Activated T-cell treated with anti-CD3 and anti-CD28 coated beads, Interleukin-2, amount 50 U/mL, for 4 hours (primary cell): ENCODE measurements around the gene GDF2. TPM values are rescaled to one million over a fixed set of nuclear protein-coding genes. Genes with fewer than 3 reads are reported as not detected.

Source experiments
- ATAC-seq, 2 donors: fragments of 200-7000 bp; cut with Tn5 transposase; one replicate each; pipeline ENCODE4 v1.10.0; 2021
- DNase-seq: peaks from one replicate; pipeline ENCODE4 v3.0.0-alpha.2; 2020
- H3K27me3 Mint-ChIP-seq: one replicate; pipeline ENCODE4 v1.8.0; 2021; ENCODE audit warnings: low read depth, mixed read lengths
- H3K36me3 Mint-ChIP-seq: one replicate; pipeline ENCODE4 v1.8.0; 2022; ENCODE audit warnings: mixed read lengths; ENCODE audit not compliant: insufficient read depth
- H3K4me1 Mint-ChIP-seq: one replicate; pipeline ENCODE4 v1.8.0; 2021; ENCODE audit warnings: low read depth, mixed read lengths
- H3K4me3 Mint-ChIP-seq: one replicate; pipeline ENCODE4 v1.8.0; 2021; ENCODE audit warnings: mild to moderate bottlenecking, moderate library complexity, mixed read lengths
- H3K9me3 Mint-ChIP-seq: one replicate; pipeline ENCODE4 v1.8.0; 2021; ENCODE audit warnings: mixed read lengths
- total RNA-seq, 3 donors: library from RNA; stranded (reverse); gene quantifications; one replicate each; pipeline ENCODE4 v1.2.1, GENCODE V29; 2021

Gene GDF2
- total RNA-seq, 3 donors from 2014 or later = not detected

- DNase-seq (no peak), ATAC-seq (peak; percentile 19 to 23)
- Mint-ChIP-seq H3K4me1 (peaks cover 25% of the 10 kb centered on the region), H3K9me3 (no peaks in the 10 kb centered on the region), H3K4me3 (no peak overlapping the region), H3K36me3 (no peaks in the 10 kb centered on the region), H3K27me3 (no peaks in the 10 kb centered on the region)
Observed at GRCh38 chr10:47286591-47287315, 35.5 kb upstream of the GDF2 start.

GRCh38 chr10:47287365-47287802, 34.9 kb upstream of the GDF2 start:
- no peaks in the 10 kb centered on the region for H3K9me3 Mint-ChIP-seq
- DNase-seq (no peak), ATAC-seq (no peak)
- H3K4me1 Mint-ChIP-seq = peaks cover 25% of the 10 kb centered on the region
- no peak overlapping the region for H3K4me3 Mint-ChIP-seq
- H3K27me3 Mint-ChIP-seq = no peaks in the 10 kb centered on the region
- H3K36me3 Mint-ChIP-seq = no peaks in the 10 kb centered on the region

- no peaks in the 10 kb centered on the region for H3K36me3 Mint-ChIP-seq
- peaks cover 25% of the 10 kb centered on the region for H3K4me1 Mint-ChIP-seq
- H3K9me3 Mint-ChIP-seq = no peaks in the 10 kb centered on the region
- H3K27me3 Mint-ChIP-seq = no peaks in the 10 kb centered on the region
- ATAC-seq = no peak
- no peak for DNase-seq
- no peak overlapping the region for H3K4me3 Mint-ChIP-seq
Observed at GRCh38 chr10:47287805-47288204, 34.4 kb upstream of the GDF2 start.

- Mint-ChIP-seq H3K27me3 (no peaks in the 10 kb centered on the region), H3K4me3 (no peak overlapping the region), H3K36me3 (no peaks in the 10 kb centered on the region), H3K4me1 (peaks cover 25% of the 10 kb centered on the region), H3K9me3 (no peaks in the 10 kb centered on the region)
- no peak for DNase-seq
- ATAC-seq = no peak
Observed at GRCh38 chr10:47288236-47288635, 34.0 kb upstream of the GDF2 start.

GRCh38 chr10:47288916-47289495, 33.2 kb upstream of the GDF2 start:
- H3K9me3 Mint-ChIP-seq = no peaks in the 10 kb centered on the region
- H3K4me1 Mint-ChIP-seq = peaks cover 25% of the 10 kb centered on the region
- H3K4me3 Mint-ChIP-seq = no peak overlapping the region
- H3K27me3 Mint-ChIP-seq = peaks cover 4% of the 10 kb centered on the region
- DNase-seq (no peak), ATAC-seq (no peak)
- no peaks in the 10 kb centered on the region for H3K36me3 Mint-ChIP-seq

- no peak for DNase-seq
- H3K36me3 Mint-ChIP-seq = no peaks in the 10 kb centered on the region
- H3K9me3 Mint-ChIP-seq = no peaks in the 10 kb centered on the region
- no peak overlapping the region for H3K4me3 Mint-ChIP-seq
- H3K4me1 Mint-ChIP-seq = peaks cover 22% of the 10 kb centered on the region
- H3K27me3 Mint-ChIP-seq = peaks cover 4% of the 10 kb centered on the region
- ATAC-seq = no peak
Observed at GRCh38 chr10:47289921-47290320, 32.3 kb upstream of the GDF2 start.

GRCh38 chr10:47290338-47290737, 31.9 kb upstream of the GDF2 start:
- DNase-seq (no peak), ATAC-seq (no peak)
- H3K4me3 Mint-ChIP-seq = no peak overlapping the region
- H3K27me3 Mint-ChIP-seq = peaks cover 4% of the 10 kb centered on the region
- no peaks in the 10 kb centered on the region for H3K36me3 Mint-ChIP-seq
- H3K4me1 Mint-ChIP-seq = peaks cover 18% of the 10 kb centered on the region
- no peaks in the 10 kb centered on the region for H3K9me3 Mint-ChIP-seq

GRCh38 chr10:47291682-47292081, 30.6 kb upstream of the GDF2 start:
- peaks cover 4% of the 10 kb centered on the region for H3K4me1 Mint-ChIP-seq
- peaks cover 4% of the 10 kb centered on the region for H3K27me3 Mint-ChIP-seq
- H3K9me3 Mint-ChIP-seq = no peaks in the 10 kb centered on the region
- H3K36me3 Mint-ChIP-seq = no peaks in the 10 kb centered on the region
- DNase-seq (no peak), ATAC-seq (no peak)
- no peak overlapping the region for H3K4me3 Mint-ChIP-seq

GRCh38 chr10:47294057-47294456, 28.2 kb upstream of the GDF2 start:
- Mint-ChIP-seq H3K4me3 (no peak overlapping the region), H3K27me3 (peaks cover 4% of the 10 kb centered on the region), H3K4me1 (no peaks in the 10 kb centered on the region), H3K9me3 (no peaks in the 10 kb centered on the region), H3K36me3 (no peaks in the 10 kb centered on the region)
- ATAC-seq = no peak
- no peak for DNase-seq

- H3K4me1 Mint-ChIP-seq = no peaks in the 10 kb centered on the region
Observed at GRCh38 chr10:47294501-47294900, 27.8 kb upstream of the GDF2 start.

GRCh38 chr10:47295411-47295810, 26.8 kb upstream of the GDF2 start:
- ATAC-seq = no peak
- Mint-ChIP-seq H3K4me3 (no peak overlapping the region), H3K36me3 (no peaks in the 10 kb centered on the region), H3K27me3 (peaks cover 9% of the 10 kb centered on the region), H3K4me1 (peaks cover 2% of the 10 kb centered on the region), H3K9me3 (no peaks in the 10 kb centered on the region)
- DNase-seq = no peak

More at GRCh38 chr10:47294501-47294900, 27.8 kb upstream of the GDF2 start:
- Mint-ChIP-seq H3K27me3 (peaks cover 6% of the 10 kb centered on the region), H3K9me3 (no peaks in the 10 kb centered on the region), H3K4me3 (no peak overlapping the region), H3K36me3 (no peaks in the 10 kb centered on the region)
- ATAC-seq = no peak
- no peak for DNase-seq

- DNase-seq (no peak), ATAC-seq (no peak)
- Mint-ChIP-seq H3K9me3 (no peaks in the 10 kb centered on the region), H3K27me3 (peaks cover 13% of the 10 kb centered on the region), H3K4me1 (peaks cover 4% of the 10 kb centered on the region), H3K4me3 (no peak overlapping the region), H3K36me3 (no peaks in the 10 kb centered on the region)
Observed at GRCh38 chr10:47296156-47296894, 25.9 kb upstream of the GDF2 start.

GRCh38 chr10:47296941-47297340, 25.3 kb upstream of the GDF2 start:
- H3K27me3 Mint-ChIP-seq = peaks cover 13% of the 10 kb centered on the region
- no peak for ATAC-seq
- H3K4me1 Mint-ChIP-seq = peaks cover 4% of the 10 kb centered on the region
- no peak for DNase-seq
- H3K36me3 Mint-ChIP-seq = no peaks in the 10 kb centered on the region
- H3K9me3 Mint-ChIP-seq = no peaks in the 10 kb centered on the region
- no peak overlapping the region for H3K4me3 Mint-ChIP-seq

GRCh38 chr10:47297866-47298540, 24.3 kb upstream of the GDF2 start:
- no peaks in the 10 kb centered on the region for H3K36me3 Mint-ChIP-seq
- H3K27me3 Mint-ChIP-seq = peaks cover 13% of the 10 kb centered on the region
- no peak for DNase-seq
- peaks cover 8% of the 10 kb centered on the region for H3K4me1 Mint-ChIP-seq
- H3K4me3 Mint-ChIP-seq = no peak overlapping the region
- no peaks in the 10 kb centered on the region for H3K9me3 Mint-ChIP-seq
- no peak for ATAC-seq
